HG03378 (cell line): ENCODE data around the gene ODR4.
"Not testable (repeated sequence)": the region's sequence is repeated elsewhere in the genome, so short reads cannot be mapped to it uniquely, and the experiment has no call there.

Experiments used
- ATAC-seq: cut with Tn5 transposase; IDR thresholded peaks from one replicate; pipeline ENCODE4 v1.9.1; 2021; ENCODE audit warnings: mild to moderate bottlenecking, moderate library complexity; ENCODE audit not compliant: unreplicated experiment

Gene ODR4

DNA sequence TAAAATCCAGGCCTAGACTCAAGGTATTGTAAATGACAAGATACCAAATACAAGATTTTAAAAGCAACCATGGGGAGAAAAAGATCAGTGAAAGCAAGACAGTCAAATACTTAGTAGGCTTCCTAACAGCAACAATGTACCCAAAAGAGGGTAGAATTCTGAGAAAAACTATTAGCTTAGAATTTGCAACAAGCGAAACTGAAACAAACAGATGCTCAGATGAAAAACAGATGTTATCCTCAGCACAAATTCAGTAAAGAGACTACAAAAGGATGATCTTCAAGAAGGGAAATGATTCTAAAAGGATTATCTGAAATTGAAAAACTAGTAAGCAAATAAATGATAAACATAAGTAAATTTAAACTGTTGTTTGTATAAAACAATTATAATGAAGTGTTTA lies 45.3 kb downstream of the ODR4 start:
- peak; percentile 82 for ATAC-seq

DNA sequence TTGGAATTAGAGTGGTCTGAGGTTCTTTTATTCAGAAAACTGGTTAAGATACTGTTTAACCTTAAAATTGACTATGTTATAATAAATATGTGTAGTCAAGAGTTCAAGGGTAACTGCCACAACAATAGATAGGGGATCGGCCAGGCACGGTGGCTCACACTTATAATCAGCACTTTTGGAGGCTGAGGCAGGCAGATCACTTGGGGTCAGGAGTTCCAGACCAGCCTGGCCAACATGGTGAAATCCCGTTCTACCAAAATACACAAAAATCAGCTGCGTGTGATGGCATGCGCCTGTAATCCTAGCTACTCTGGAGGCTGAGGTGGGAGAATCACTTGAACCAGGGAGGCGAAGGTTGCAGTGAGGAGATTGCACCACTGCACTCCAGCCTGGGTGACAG lies 45.8 kb downstream of the ODR4 start:
- ATAC-seq = no peak

DNA sequence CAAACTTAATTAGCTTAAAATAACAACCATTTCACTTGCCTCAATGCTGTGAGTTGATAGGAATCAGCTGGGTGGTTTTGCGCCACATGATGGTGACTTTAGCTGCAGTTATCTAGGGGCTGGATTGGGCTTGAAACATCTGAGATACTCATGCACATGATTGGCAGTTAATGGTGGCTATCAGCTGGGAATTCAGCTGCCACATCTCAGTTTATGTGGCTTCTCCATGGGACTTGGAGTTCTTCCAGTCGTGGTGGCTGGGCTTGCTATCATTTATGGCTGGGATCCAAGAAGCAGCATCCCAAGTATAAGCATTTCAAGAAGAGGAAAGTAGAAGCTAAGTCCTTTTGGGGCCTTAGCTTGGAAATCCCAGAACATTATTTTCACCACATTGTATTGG lies 48.9 kb downstream of the ODR4 start:
- no peak for ATAC-seq

DNA sequence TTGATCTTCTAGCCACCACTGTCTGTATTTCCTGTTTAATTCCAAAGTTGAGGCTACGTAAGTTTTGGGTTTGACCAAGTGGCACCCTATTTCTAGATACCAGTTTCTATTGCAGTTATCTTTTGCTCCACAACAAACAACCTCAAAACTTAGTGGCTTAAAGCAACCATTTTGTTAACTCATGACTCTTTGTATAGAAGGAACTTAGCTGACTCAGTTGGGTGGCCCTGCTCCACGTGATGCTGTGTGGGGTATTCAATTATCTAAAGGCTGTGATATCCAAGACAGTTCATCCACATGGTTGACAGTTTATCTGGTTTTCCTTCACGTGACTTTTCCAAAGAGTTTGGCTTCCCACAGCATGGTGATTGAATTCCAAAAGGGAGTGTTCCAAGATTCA lies 50.5 kb downstream of the ODR4 start:
- no peak for ATAC-seq

DNA sequence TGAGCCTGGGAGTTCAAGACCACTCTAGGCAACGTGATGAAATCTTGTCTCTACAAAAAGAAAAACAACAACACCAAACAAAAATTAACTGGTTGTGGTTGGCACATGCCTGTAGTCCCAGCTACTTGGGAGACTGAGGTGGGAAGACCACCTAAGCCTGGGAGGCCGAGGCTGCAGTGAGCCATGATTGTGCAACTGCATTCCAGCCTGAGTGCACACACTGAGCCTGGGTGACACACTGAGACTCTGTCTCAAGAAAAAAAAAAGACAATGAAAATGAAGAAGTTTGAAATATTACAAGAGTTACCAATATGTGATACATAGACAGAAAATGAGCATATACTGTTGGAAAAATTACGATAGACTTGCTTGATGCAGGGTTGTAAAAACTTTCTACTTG lies 53.4 kb downstream of the ODR4 start:
- ATAC-seq = no peak

DNA sequence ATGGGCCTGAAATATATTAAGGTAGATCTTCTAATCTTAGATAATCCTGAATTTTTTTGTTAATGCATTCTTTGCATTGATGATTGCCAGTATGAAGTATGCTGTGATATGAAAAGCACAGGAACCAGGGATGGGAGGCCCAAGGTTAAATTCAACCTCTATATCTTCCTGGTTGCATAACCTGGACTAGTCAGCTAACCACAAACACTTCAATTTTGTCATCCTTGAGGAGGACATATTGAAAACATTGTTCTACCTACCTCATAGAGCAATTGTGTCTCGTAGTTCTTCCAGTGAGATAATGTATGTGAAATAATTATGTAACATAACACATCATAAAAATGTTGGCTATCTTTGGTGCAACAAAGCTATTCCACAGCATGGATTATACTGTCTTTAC lies 59.7 kb downstream of the ODR4 start:
- ATAC-seq = no peak

DNA sequence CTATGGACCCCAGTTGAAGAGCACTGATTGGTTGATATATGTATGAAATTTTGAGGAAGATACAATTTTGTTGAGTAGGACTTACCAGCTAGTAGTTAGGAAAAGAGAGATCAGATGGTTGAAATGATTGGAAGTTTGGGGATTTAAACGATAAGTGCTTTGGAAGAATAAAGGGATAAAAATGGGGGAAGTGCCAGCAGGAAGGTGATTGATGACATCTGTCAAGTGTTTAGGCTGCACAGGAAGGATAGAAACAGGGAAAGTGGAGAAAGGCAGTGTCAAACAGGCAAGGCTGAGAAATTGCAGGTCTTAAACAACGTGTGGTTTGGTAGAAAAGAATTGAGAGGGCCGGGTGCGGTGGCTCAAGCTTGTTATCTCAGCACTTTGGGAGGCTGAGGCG lies 62.9 kb downstream of the ODR4 start:
- ATAC-seq = no peak

DNA sequence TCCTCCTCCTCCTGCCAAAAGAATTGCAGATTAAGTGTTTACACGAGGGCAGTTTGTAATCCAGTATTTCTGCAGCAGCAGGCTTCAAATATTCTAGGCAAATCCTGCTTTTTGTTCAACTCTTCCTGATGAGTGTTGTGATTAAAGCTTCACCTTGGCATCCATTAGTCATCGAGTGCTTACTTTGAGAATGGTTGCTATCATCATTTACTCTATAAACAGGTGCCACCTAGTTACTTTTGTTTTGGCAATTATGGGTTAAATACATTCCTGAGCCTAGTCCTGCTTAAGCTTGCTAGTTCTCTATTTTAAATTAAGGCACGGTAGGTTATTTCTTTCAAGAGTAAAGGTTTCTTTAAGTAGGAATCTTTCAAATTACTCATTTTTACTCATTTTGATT lies 64.9 kb downstream of the ODR4 start:
- ATAC-seq = no peak

DNA sequence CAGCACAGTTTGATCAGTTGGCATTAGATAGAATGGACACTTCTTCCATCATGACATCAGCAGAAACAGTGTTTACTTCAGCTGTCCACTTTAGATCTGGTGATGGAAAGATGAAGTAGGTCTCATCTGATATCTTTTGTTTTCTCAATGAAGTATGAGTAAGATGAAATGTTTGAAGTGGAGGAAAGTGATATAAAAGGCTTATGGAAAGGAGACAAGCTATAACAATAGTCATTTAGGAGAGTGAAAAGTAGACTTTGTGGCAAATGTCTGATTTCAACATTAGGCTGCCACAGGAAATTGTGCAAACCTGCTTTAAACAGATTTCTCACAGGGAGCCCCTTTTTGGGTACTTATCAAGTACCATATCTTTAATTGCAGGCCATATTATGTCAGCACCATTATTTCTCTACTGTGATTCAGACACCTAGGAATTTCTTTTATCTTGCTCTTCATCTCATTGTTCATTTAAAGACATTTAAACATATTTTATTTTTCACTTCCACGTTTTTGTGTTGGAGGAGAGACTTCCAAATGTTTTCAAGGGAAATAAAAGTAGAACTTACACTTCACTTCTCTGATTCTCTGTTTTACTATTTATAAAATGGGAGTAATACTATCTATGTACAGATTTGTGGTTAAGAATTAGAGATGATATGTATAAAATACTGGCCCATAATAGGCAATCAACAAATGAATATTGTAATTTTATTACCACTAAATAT lies 67.2 kb downstream of the ODR4 start:
- no peak for ATAC-seq

DNA sequence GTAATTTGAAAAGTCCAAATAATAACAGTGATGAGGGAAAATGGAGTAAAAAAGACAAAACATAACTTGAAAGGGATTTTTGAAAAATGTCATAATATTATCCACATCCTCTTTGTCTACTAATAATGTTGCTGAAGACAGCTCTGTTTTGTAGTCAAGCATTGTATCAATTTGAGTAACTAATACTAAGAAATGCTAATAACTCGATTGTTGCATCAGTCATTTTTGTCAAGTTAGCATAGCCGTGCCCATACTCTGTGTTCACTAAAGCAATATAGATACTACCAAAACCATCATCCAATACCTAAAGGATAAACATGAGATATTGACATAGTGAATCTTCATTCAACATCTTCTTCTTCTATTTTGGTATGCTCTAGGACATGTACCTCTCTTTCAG lies 68.0 kb downstream of the ODR4 start:
- peak; percentile 74 for ATAC-seq

DNA sequence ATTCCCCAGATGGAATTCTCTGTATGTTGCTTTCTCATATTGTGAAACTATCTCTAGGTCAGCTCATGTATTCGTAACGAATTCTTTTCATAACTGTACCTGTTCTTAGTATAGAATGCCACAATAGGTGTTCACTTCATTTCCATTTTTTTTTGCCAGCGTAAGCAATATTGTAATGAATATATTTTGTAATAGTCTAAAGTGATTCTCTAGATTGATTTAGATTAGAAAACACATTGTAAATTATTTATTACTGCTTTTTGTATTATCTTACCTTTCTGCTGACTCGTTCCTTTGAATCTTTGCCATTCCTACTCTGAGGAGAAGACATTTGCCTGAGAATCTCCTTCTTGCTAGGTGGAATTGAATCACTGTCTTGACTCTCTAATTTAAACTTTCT lies 70.5 kb downstream of the ODR4 start:
- ATAC-seq = no peak

DNA sequence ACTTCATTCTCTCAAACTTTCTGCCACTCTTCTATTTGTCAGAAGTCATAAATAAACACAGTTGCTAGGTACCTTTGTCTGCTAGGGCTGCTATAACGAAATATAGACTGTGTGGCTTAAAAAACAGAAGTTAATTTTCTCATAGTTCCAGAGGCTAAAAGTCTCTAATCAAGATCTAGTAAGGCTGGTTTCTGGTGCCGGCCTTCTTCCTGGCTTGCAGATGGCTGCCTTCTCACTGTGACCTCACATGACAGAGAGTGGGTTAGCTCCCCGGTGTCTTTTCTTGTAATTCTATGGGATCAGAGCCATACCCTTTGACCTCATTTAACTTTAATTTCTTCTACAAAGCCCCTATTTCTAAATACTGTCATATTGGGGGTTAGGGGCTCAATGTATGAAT lies 79.3 kb downstream of the ODR4 start:
- ATAC-seq = no peak

DNA sequence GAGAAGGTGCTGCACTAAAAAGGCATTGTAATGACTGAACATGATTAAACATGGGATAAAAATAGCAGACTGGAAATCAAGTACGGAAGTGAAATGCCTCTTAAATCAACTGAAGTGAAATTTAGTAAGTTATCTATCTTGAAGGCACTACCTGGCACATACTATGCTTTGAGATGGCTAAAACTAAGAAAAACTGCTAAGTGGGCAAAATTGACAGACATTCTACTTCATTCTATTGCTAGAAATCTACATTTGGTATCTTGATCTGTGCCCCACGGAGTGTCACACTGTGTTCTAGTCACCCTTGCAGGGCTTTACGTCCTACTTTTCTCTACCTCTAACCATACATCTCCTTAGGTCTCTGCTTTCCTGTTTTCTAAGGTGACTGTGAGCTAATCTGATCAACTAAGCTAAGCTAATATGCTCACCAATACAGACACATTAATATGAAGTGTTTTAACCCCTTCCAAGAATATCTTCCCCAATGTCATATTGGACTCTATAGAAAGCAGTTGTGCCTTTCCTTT lies 81.2 kb downstream of the ODR4 start:
- ATAC-seq = no peak

DNA sequence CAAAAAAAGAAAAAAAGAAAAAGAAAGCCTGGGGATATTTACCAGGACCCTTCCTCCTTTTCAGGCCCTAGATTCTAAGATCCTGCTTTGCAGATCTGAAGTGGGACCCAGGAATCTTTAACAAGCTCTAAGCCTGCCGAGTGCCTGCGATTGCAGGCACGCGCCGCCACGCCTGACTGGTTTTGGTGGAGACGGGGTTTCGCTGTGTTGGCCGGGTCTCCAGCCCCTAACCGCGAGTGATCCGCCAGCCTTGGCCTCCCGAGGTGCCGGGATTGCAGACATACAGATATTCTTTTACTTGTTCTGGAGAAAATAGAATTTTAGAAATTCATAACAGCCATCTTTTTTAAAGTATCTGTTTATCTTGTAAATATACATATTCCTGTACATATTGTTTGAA lies 83.5 kb downstream of the ODR4 start:
- not testable (repeated sequence) for ATAC-seq

DNA sequence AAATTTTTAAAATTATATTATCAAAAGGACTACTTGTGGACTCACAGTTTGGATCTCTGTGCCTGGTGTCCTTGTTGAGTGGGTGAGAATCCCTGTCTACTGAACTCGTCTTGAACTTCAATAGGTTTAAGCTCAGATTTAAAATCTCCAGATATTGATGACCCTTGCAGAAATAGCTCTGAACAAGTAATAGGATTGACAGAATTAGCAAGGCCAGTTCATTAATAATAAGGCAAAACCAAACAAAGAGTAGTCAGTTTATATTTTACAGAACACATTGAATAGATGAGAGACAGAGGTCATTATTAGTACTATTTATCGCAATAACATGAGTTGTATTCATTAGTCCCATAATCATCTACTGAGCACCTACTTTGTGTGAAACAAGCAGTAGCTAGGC lies 85.4 kb downstream of the ODR4 start, which contains the start of gene PDC:
Gene PDC, minus strand, starts transcription at position 101 of the 400 bp plus-strand sequence. CDS start 11,655 bp downstream, outside the sequence.
- no peak for ATAC-seq

DNA sequence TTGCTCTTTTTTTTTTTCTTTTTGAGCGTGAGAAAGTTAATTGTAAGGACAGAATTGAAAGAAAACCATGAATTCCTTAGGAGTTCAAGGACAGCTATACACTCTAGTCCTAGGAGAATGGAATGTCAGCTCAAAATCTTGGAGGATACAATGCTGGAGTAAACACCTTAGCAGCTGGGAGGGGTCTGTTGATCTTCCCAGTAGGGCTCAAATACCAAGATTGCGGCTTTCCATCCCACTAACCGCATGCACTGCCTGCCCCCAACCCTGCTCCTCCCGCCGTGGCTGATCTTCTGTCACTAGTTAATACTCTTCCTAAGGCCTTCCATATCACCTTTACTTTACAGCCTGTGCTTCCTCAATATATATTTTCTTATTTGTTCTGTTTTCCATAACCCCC lies 87.9 kb downstream of the ODR4 start:
- ATAC-seq = no peak

DNA sequence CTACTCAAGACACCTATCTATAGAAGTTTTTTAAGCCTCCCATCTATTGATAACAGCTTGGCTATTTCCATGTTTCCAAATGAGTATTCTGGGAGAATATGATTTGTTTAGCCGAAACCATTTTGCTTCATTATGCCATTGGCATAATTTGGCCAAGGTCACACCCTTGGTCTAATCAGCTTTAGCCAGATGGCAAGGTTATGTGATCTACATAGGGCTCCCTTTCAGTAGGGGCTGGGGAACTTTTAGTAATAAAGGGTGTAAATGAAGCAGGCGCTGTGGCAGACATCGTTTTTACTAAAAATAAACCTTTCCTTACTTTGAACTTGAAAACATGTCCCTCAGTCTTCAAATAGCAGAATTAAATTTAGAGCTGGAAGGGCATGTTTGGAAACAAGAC lies 88.3 kb downstream of the ODR4 start:
- ATAC-seq = no peak

DNA sequence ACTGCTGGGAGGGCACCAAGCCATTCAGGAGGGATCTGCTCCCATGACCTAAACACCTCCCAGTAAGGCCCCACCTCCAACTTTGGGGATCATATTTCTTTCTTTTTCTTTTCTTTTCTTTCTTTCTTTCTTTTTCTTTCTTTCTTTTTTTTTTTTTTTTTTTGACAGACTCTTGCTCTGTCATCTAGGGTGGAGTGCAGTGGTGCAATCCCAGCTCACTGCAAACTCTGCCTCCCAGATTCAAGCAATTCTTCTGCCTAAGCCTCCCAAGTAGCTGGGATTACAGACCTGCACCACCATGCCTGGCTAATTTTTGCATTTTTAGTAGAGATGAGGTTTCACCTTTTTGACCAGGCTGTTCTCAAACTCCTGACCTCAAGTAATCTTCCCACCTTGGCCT lies 89.9 kb downstream of the ODR4 start:
- ATAC-seq = not testable (repeated sequence)

DNA sequence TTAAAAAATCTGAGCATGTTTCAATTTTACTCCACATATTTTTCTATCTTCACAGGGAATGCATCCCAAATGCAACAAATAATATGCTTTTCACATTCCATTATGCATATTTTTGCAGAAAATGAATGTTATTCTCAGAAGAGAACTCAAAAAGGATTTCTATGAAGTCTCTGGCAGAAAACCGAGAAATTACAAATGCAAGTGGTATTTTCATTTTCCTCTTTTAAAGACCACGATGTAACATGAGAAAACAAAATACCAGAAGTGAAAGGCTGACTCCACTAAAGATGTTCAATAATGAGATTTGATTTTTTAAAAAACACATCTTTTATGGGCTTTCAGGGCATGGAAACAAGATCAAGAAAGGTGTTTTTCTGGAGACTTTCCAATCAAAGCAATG lies 90.3 kb downstream of the ODR4 start:
- no peak for ATAC-seq
